IPS-20b (cell line): Measurements from ENCODE around the gene TCERG1L.

Experiments
- H3K27ac ChIP-seq: one replicate; pipeline ENCODE4 v1.5.1; 2013; ENCODE audit warnings: low read length
- H3K27me3 ChIP-seq: 2 replicates; pipeline ENCODE4 v1.6.1; 2013; ENCODE audit warnings: mild to moderate bottlenecking, low read length, inconsistent platforms; ENCODE audit not compliant: insufficient read depth
- H3K36me3 ChIP-seq: 2 replicates; pipeline ENCODE4 v1.6.1; 2013; ENCODE audit warnings: low read depth, mild to moderate bottlenecking, inconsistent platforms, low read length, moderate library complexity; ENCODE audit not compliant: insufficient read depth
- H3K4me1 ChIP-seq: 2 replicates; pipeline ENCODE4 v1.6.1; 2013; ENCODE audit warnings: mild to moderate bottlenecking, control low read depth, inconsistent platforms, low read length, moderate library complexity; ENCODE audit not compliant: insufficient read depth
- H3K4me3 ChIP-seq: 2 replicates; pipeline ENCODE4 v1.5.1; 2013; ENCODE audit warnings: mild to moderate bottlenecking, low read length, inconsistent platforms
- H3K9ac ChIP-seq: 2 replicates; pipeline ENCODE4 v1.6.1; 2013; ENCODE audit warnings: low read depth, mild to moderate bottlenecking, inconsistent platforms, low read length, moderate library complexity
- H3K9me3 ChIP-seq: 2 replicates; pipeline ENCODE4 v1.6.1; 2013; ENCODE audit warnings: mild to moderate bottlenecking, low read depth, low read length, inconsistent platforms; ENCODE audit not compliant: insufficient read depth

TCERG1L gene

DNA sequence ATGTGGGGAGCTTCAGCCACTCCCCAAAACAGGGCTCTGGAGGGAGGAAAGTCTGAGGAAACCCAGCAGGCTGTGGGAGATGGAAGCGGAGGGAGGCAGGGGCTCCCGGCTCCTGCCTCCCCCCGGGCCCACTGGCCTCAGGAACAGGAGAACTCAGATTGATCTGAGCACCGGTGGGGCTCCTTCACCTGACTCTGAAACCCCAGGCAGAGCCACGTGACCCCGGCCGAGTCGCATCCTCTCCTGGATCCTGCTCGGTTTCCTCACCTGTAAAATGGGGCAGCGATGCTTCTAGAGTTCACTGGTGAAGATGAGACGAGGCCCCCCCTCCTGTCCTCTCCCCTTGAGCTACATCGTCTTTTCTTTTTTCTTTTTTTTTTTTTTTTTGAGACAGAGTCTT is 33.6 kb downstream of the TCERG1L start:
- H3K27me3 ChIP-seq = no peaks in the 10 kb centered on the region
- H3K9ac ChIP-seq = no peak overlapping the region
- no peaks in the 10 kb centered on the region for H3K9me3 ChIP-seq
- H3K4me3 ChIP-seq = no peak overlapping the region
- H3K36me3 ChIP-seq = no peaks in the 10 kb centered on the region
- no peak overlapping the region for H3K27ac ChIP-seq
- H3K4me1 ChIP-seq = no peaks in the 10 kb centered on the region

DNA sequence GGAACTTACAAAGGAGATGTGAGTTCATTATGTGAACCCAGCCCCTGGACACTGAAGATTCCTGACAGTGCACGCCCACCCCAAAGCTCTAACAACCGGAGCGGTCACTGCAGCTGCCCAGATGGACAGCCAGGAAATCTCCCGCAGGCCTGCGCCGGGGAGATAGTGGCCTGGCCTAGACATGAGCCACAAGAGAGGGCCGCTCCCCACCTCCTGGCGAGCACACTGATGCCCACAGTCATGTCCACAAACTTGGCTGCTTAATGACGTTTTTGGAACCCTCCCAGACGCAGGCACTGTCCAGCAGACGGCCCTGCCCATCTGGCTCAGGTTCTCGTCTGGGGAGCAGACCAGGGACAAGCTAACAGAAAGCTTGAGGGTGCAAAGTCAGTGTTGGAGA is 34.2 kb downstream of the TCERG1L start:
- no peaks in the 10 kb centered on the region for H3K4me1 ChIP-seq
- no peak overlapping the region for H3K27ac ChIP-seq
- no peaks in the 10 kb centered on the region for H3K36me3 ChIP-seq
- no peaks in the 10 kb centered on the region for H3K27me3 ChIP-seq
- H3K9me3 ChIP-seq = no peaks in the 10 kb centered on the region
- H3K9ac ChIP-seq = no peak overlapping the region
- no peak overlapping the region for H3K4me3 ChIP-seq

GRCh38 chr10:131275691-131276090 is 35.8 kb downstream of the TCERG1L start:
- Histone ChIP-seq H3K9me3 (no peaks in the 10 kb centered on the region), H3K36me3 (no peaks in the 10 kb centered on the region), H3K27me3 (no peaks in the 10 kb centered on the region), H3K4me1 (no peaks in the 10 kb centered on the region), H3K9ac (no peak overlapping the region), H3K4me3 (no peak overlapping the region), H3K27ac (no peak overlapping the region)

DNA sequence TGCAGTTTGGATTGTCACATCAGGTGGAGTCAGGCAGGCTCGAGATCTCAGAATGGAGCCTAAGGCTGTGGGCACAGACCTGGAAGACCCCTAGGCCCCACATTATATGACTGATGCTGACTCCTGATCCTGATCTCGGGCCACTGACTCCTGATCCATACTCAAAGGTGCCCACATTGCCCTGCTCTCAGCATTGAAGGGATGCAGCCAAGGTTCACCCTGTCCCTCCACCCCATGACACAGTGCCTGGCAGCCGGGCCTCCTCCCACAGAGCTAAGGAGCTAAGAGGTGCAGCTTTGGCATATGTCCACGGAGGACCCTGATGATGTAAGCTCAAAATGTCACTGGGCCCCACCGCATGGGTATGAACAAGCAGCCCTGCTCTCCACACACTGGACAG is 36.6 kb downstream of the TCERG1L start:
- H3K9me3 ChIP-seq = no peaks in the 10 kb centered on the region
- no peak overlapping the region for H3K4me3 ChIP-seq
- H3K27ac ChIP-seq = no peak overlapping the region

DNA sequence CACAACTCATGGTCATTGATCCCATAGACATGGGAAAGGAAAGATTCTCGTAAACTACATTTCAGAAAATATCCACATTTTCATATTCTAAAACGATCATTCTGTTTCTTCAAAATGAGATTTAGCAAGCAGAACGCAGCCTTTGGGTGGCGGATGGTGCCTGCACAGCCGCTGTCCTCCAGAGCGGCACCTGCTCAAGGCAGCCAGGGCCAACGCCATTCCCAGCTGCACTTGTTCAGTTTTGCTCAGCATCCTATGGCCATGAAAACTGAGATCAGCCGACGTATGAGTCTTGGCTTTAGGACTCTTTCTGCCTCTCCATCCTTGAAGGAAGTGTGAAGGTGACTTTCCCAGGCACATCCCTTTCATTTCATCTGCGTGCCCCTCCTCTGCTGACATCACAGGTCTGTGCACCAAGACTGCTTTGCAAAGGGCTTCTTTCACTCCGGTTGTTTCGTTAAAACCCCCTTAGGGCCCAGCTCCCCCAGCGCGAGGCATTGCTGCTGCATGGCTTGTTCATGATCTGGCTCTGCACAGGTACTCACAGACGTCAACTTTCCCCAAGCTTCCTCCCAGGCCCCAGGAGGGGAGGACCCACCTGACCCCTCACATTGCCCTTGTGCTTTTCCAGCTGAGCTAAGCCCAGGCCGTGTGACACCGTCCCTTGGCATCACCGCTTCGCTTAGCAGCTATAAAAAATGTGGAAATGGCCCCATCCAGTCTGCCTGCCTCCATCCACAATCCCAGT is 37.2 kb downstream of the TCERG1L start:
- H3K4me1 ChIP-seq = no peaks in the 10 kb centered on the region
- H3K9me3 ChIP-seq = no peaks in the 10 kb centered on the region
- no peaks in the 10 kb centered on the region for H3K36me3 ChIP-seq

More for the DNA sequence above, 36.6 kb downstream of the TCERG1L start:
- no peaks in the 10 kb centered on the region for H3K27me3 ChIP-seq
- no peak overlapping the region for H3K9ac ChIP-seq
- no peaks in the 10 kb centered on the region for H3K36me3 ChIP-seq
- H3K4me1 ChIP-seq = no peaks in the 10 kb centered on the region

DNA sequence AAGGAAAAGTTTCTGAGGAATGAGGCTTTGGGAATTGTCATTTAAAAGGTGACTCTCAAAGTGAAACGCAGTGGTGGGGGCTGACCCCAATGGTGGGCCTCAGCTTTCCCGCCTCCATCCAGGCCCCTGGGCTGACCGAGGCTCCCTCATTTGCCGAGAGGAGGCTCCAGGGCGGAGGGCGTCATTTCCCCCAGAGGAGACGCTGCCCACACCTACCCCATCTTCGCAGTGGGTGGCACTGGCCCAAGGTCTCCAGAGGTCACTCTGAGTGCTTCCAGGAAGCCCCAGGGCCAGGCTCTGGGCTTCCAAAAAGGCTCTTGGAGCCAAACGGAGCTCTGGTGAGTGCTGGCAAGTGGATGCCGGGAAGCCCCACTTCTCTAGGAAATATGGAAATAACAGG is 38.0 kb downstream of the TCERG1L start:
- Histone ChIP-seq H3K4me1 (no peaks in the 10 kb centered on the region), H3K27me3 (no peaks in the 10 kb centered on the region), H3K9me3 (no peaks in the 10 kb centered on the region), H3K27ac (no peak overlapping the region), H3K36me3 (no peaks in the 10 kb centered on the region), H3K9ac (no peak overlapping the region), H3K4me3 (no peak overlapping the region)

More for the DNA sequence above, 37.2 kb downstream of the TCERG1L start:
- Histone ChIP-seq H3K27ac (no peak overlapping the region), H3K4me3 (no peak overlapping the region), H3K9ac (no peak overlapping the region), H3K27me3 (no peaks in the 10 kb centered on the region)

- Histone ChIP-seq H3K9ac (no peak overlapping the region), H3K9me3 (no peaks in the 10 kb centered on the region), H3K27ac (no peak overlapping the region), H3K4me1 (no peaks in the 10 kb centered on the region), H3K27me3 (no peaks in the 10 kb centered on the region), H3K36me3 (no peaks in the 10 kb centered on the region), H3K4me3 (no peak overlapping the region)
These were observed 38.5 kb downstream of the TCERG1L start for GRCh38 chr10:131272897-131273451.

GRCh38 chr10:131271966-131272365 is 39.6 kb downstream of the TCERG1L start:
- no peaks in the 10 kb centered on the region for H3K4me1 ChIP-seq
- H3K27ac ChIP-seq = no peak overlapping the region
- no peaks in the 10 kb centered on the region for H3K27me3 ChIP-seq
- H3K36me3 ChIP-seq = no peaks in the 10 kb centered on the region
- no peak overlapping the region for H3K4me3 ChIP-seq
- H3K9ac ChIP-seq = no peak overlapping the region
- no peaks in the 10 kb centered on the region for H3K9me3 ChIP-seq

- H3K4me3 ChIP-seq = no peak overlapping the region
- no peak overlapping the region for H3K27ac ChIP-seq
- H3K36me3 ChIP-seq = no peaks in the 10 kb centered on the region
- no peaks in the 10 kb centered on the region for H3K27me3 ChIP-seq
- H3K4me1 ChIP-seq = no peaks in the 10 kb centered on the region
- H3K9ac ChIP-seq = no peak overlapping the region
- H3K9me3 ChIP-seq = no peaks in the 10 kb centered on the region
These were observed 40.2 kb downstream of the TCERG1L start for GRCh38 chr10:131271195-131271880.

- Histone ChIP-seq H3K27ac (no peak overlapping the region), H3K4me3 (no peak overlapping the region), H3K27me3 (no peaks in the 10 kb centered on the region), H3K9ac (no peak overlapping the region), H3K4me1 (no peaks in the 10 kb centered on the region), H3K9me3 (no peaks in the 10 kb centered on the region), H3K36me3 (no peaks in the 10 kb centered on the region)
These were observed 40.9 kb downstream of the TCERG1L start for GRCh38 chr10:131270461-131271190.

GRCh38 chr10:131269776-131270460 is 41.6 kb downstream of the TCERG1L start:
- H3K27me3 ChIP-seq = no peaks in the 10 kb centered on the region
- H3K27ac ChIP-seq = no peak overlapping the region
- no peak overlapping the region for H3K9ac ChIP-seq
- H3K4me1 ChIP-seq = no peaks in the 10 kb centered on the region
- no peak overlapping the region for H3K4me3 ChIP-seq
- no peaks in the 10 kb centered on the region for H3K36me3 ChIP-seq
- H3K9me3 ChIP-seq = no peaks in the 10 kb centered on the region
